Psoas muscle (tissue), 8 donors: Measurements from ENCODE around the gene CCNT2. TPM values are rescaled to one million over a fixed set of nuclear protein-coding genes. Genes with fewer than 3 reads are reported as not detected.

Experiments
- ATAC-seq, 4 donors: fragments of 200-7000 bp; cut with Tn5 transposase; one replicate each; pipeline ENCODE4 v1.9.1; 2020; ENCODE audit warnings: moderate library complexity in 3 of 4, mild to moderate bottlenecking in 2 of 4
- DNase-seq, 2 donors: peaks; one replicate each; pipeline ENCODE4 v3.0.0-alpha.2; 2020
- H3K27ac ChIP-seq: fragments of 200-600 bp; one replicate; pipeline ENCODE4 v1.8.0; 2022
- H3K27me3 ChIP-seq, 3 donors: fragments of 200-600 bp in 1 of 3; one replicate each; pipeline versions ENCODE4 v1.6.1 to v1.8.0; 2013 to 2022; ENCODE audit warnings: low read length in 2 of 3, mild to moderate bottlenecking in 2 of 3, moderate library complexity in 1 of 3; ENCODE audit not compliant: insufficient read depth in 3 of 3
- H3K36me3 ChIP-seq, 2 donors: fragments of 200-600 bp in 1 of 2; one replicate each; pipeline versions ENCODE4 v1.6.1 to v1.8.0; 2013 to 2022; ENCODE audit warnings: low read depth in 1 of 2, mild to moderate bottlenecking in 1 of 2, moderate library complexity in 1 of 2; ENCODE audit not compliant: insufficient read depth in 1 of 2
- H3K4me1 ChIP-seq: fragments of 200-600 bp; one replicate; pipeline ENCODE4 v1.8.0; 2022
- H3K4me3 ChIP-seq: fragments of 200-600 bp; one replicate; pipeline ENCODE4 v1.8.0; 2022; ENCODE audit warnings: mild to moderate bottlenecking
- H3K9me3 ChIP-seq: fragments of 200-600 bp; one replicate; pipeline ENCODE4 v1.8.0; 2022
- CTCF ChIP-seq: fragments of 200-600 bp; IDR thresholded peaks from one replicate; pipeline ENCODE4 v1.8.0; 2022; ENCODE audit warnings: antibody characterized with exemption
- WGBS, 3 donors: extraction: QIAGEN DNeasy Blood & Tissue Kit; methylation state at CpG; one replicate each; pipeline versions ENCODE4 v1.1.6 to v1.1.7; 2013; 5-methylcytosine and 5-hydroxymethylcytosine counted together
- intact Hi-C, 2 donors: fragments of 100-400 bp; cut with DNase I; formaldehyde crosslinking; loops; one replicate each; pipeline versions ENCODE4 v1.11.0 to v1.14.2; 2022
- polyA plus RNA-seq, 3 donors: library from polyadenylated mRNA; stranded (reverse); fragments of 200-250 nt; gene quantifications; one replicate each; pipeline ENCODE4 v1.2.3, GENCODE V29; 2013
- total RNA-seq, 4 donors: library from RNA; stranded (reverse); fragmentation: NEBNext Ultra II Directional in 2 of 4; extraction: Animal tissue kit (Norgen Biotek cat#: 25700) in 2 of 4; gene quantifications; one replicate each; pipeline versions ENCODE4 v1.2.1 to v1.2.4, GENCODE V29; 2021 to 2023
- donor health status: healthy with polysubstance abuse.
- donor health status: DM: no; HTN: no; CAD: no; lungs with moderate emphysema.
- donor health status: Bipolar disorder and iron deficiency.
- donor health status: healthy.
- donor health status: DM: yes; HTN: yes; CAD: no.
- donor health status: DM: no; HTN: no; CAD: no.
- donor health status: DM: no; HTN: no; CAD: no.
- donor health status: DM: yes; HTN: yes; CAD: no.

The CCNT2 gene
- total and polyA plus RNA-seq, 7 donors = 6.6 to 19.2 (median 13.7) TPM

- no peaks in the 10 kb centered on the region for H3K4me1 ChIP-seq
- H3K27ac ChIP-seq = no peak overlapping the region
- DNase-seq = no peak
- intact Hi-C loops = no loop called here
- no peak for ATAC-seq
- H3K27me3 ChIP-seq = no peaks in the 10 kb centered on the region
- TF ChIP-seq CTCF = no peak
- no peaks in the 10 kb centered on the region for H3K36me3 ChIP-seq
- H3K4me3 ChIP-seq = no peak overlapping the region
- H3K9me3 ChIP-seq = peaks cover 5% of the 10 kb centered on the region
Measured at GRCh38 chr2:134882773-134883172, 35.8 kb upstream of the CCNT2 start.

- Histone ChIP-seq H3K36me3 (no peaks in the 10 kb centered on the region), H3K4me3 (no peak overlapping the region), H3K27ac (no peak overlapping the region), H3K27me3 (no peaks in the 10 kb centered on the region), H3K9me3 (peaks cover 4% of the 10 kb centered on the region), H3K4me1 (no peaks in the 10 kb centered on the region)
- TF ChIP-seq CTCF = no peak
- no peak for ATAC-seq
- 95 to 98% (median 97%) methylated on average over 3 of the region's 3 CpGs for WGBS, 3 donors
- no peak for DNase-seq
- intact Hi-C loops = no loop called here
Measured at GRCh38 chr2:134883552-134884293, 34.9 kb upstream of the CCNT2 start.

- no peaks in the 10 kb centered on the region for H3K4me1 ChIP-seq
- H3K9me3 ChIP-seq = no peaks in the 10 kb centered on the region
- ATAC-seq (no peak), DNase-seq (no peak)
- H3K36me3 ChIP-seq = no peaks in the 10 kb centered on the region
- TF ChIP-seq CTCF = no peak
- H3K27ac ChIP-seq = no peak overlapping the region
- no peak overlapping the region for H3K4me3 ChIP-seq
- intact Hi-C loops = no loop called here
- no peaks in the 10 kb centered on the region for H3K27me3 ChIP-seq
Measured at GRCh38 chr2:134884435-134884834, 34.2 kb upstream of the CCNT2 start.

- TF ChIP-seq CTCF = no peak
- intact Hi-C loops = loop anchor here in 1 of 2 donors (10.0 kb wide), 1 partner anchor 438 kb away; no protein-coding TSS in a partner anchor
- ATAC-seq (no peak), DNase-seq (no peak)
- H3K4me1 ChIP-seq = no peaks in the 10 kb centered on the region
- no peaks in the 10 kb centered on the region for H3K9me3 ChIP-seq
- 76 to 91% (median 88%) methylated on average over 1 of the region's 1 CpG for WGBS, 3 donors
- H3K27me3 ChIP-seq = no peaks in the 10 kb centered on the region
- H3K36me3 ChIP-seq = no peaks in the 10 kb centered on the region
- H3K4me3 ChIP-seq = no peak overlapping the region
- no peak overlapping the region for H3K27ac ChIP-seq
Measured at GRCh38 chr2:134892282-134893035, 26.2 kb upstream of the CCNT2 start.
